Stimulated activated CD8-positive, alpha-beta memory T cell treated with anti-CD3 and anti-CD28 coated beads, Interleukin-2, amount 100 ng/mL, for 1 hour (primary cell): ENCODE results near the gene MYH11.

Source experiments
- DNase-seq, 2 donors: peaks; one replicate each; pipeline ENCODE4 v3.0.0-alpha.2; 2020; ENCODE audit warnings: low read depth in 2 of 2

The MYH11 gene

GRCh38 chr16:15777533-15778203 lies 79.2 kb downstream of the MYH11 start:
- no peak for DNase-seq

DNA sequence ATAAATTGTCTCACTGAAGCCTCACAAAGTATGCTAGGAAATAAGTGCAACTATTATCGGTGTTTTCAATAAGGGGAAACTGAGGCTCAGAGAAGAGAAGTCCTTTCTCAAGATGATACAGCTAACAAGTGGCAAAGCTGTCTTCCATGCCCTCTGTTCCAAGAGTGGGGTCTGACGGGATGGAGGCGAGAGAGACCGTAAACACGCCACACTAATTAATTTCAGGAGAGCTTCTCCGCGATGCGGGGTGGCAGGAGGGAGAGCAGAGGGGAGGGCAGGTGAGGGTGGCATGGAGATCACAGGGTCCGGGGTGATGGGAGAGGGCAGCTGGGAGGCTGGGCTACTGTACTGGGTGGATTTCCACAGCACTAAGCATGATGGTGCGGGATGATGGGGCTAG lies 80.3 kb downstream of the MYH11 start:
- no peak for DNase-seq

- no peak for DNase-seq
Observed at GRCh38 chr16:15775663-15776304, 81.0 kb downstream of the MYH11 start.

GRCh38 chr16:15775209-15775608 lies 81.6 kb downstream of the MYH11 start:
- DNase-seq, result no peak

- DNase-seq, result no peak
Observed at GRCh38 chr16:15773968-15774367, 82.9 kb downstream of the MYH11 start.

DNA sequence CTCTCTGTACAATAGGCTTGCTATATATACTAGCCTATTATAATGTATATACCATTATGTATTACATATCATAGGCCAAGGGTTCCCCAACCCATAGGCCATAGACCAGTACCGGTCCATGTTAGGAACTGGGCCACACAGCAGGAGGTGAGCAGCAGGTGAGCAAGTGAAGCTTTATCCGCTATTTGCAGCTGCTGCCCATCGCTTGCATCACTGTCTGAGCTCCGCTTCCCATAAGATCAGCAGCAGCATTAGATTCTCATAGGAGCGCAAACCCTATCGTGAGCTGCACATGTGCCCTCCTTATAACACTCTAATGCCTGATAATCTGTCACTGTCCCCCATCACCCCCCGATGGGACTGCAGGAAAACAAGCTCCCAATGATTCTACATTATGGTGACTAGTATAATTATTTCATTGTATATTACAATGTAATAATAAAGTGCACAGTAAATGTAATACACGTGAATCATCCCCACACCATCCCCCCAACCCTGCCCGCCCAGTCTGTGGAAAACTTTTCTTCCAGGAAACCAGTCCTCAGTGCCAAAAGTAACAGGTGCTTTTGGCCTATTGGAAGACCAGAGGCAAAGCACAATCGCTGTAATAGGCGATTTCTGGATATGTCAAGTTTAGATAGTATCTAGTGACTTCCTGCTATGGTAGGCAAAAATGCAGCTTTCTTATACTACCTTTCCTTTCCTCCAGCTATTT lies 84.1 kb downstream of the MYH11 start:
- no peak for DNase-seq

- DNase-seq, result no peak
Observed at GRCh38 chr16:15771694-15772093, 85.1 kb downstream of the MYH11 start.

GRCh38 chr16:15770512-15770911 lies 86.3 kb downstream of the MYH11 start:
- no peak for DNase-seq

- DNase-seq, result no peak
Observed at GRCh38 chr16:15770107-15770506, 86.7 kb downstream of the MYH11 start.

- no peak for DNase-seq
Observed at GRCh38 chr16:15769239-15769638, 87.6 kb downstream of the MYH11 start.

GRCh38 chr16:15768201-15768600 lies 88.6 kb downstream of the MYH11 start:
- no peak for DNase-seq

- no peak for DNase-seq
Observed at GRCh38 chr16:15766918-15767317, 89.9 kb downstream of the MYH11 start.

DNA sequence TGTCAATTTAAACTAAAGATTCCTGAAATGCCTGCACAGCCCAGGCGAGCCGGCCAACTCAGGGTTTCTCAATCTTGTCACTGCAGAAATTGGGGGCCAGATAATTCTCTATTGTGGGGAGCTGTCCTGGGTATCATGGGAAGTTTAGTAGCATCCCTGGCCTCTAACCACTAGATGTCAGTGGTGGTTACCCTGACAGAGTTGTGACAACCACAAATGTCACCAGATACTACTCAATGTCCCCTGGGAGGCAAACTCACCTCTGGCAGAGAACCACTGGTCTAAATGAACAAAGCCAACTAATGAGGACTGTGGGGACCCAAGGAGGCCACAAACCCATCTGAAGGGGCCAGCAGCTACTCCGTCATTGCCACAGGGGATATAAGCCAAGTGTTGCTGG lies 90.9 kb downstream of the MYH11 start:
- DNase-seq, result no peak

GRCh38 chr16:15765116-15765515 lies 91.7 kb downstream of the MYH11 start:
- no peak for DNase-seq

DNA sequence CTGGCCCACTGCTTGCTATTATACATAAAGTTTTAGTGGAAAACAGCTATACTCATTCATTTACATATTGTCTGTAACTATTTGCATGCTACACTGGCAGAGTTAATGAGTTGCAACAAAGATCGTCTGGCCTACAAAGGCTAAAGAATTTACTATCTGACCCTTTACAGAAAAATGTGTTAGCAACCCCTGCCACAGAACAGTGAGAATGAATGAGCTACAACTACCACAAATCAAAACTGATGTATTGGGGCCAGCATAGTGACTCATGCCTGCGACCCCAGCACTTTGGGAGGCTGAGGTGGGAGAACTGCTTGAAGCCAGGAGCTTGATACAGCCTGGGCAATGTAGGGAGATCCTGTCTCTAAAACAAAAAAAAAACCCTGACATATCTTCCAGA lies 92.7 kb downstream of the MYH11 start:
- no peak for DNase-seq

- DNase-seq, result no peak
Observed at GRCh38 chr16:15760129-15760528, 96.7 kb downstream of the MYH11 start.

- DNase-seq, result no peak
Observed at GRCh38 chr16:15759070-15759469, 97.8 kb downstream of the MYH11 start.

DNA sequence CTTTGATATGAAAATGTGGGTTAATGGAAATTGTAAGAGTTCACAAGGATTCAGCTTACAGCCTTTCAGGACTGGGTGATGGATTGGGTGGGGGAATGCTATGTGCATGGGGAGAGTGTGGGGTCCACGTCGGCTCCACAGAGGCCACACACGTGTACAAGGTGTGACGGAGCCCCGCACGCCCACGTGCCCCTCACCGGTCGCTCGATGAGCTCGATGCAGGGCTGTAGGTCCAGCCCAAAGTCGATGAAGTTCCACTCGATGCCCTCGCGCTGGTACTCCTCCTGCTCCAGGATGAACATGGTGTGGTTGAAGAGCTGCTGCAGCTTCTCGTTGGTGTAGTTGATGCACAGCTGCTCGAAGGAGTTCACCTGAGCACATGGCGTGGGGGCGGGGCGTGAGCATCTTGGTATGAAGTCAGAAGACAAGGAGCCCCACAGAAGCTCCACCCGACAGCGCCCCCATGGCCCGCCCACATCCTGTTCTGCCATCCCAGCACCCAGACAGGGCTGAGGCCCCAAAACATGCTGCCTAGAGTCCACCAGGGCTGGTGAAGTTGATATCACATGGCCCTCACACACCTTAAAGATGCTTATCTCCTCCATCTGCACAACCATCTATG lies 99.1 kb downstream of the MYH11 start:
- DNase-seq, result no peak

- no peak for DNase-seq
Observed at GRCh38 chr16:15757077-15757386, 99.8 kb downstream of the MYH11 start.

GRCh38 chr16:15754821-15755534 lies 101.8 kb downstream of the MYH11 start:
- DNase-seq, result no peak

- DNase-seq, result no peak
Observed at GRCh38 chr16:15752717-15753488, 103.9 kb downstream of the MYH11 start.
